Gastroesophageal sphincter (tissue), 3 donors: ENCODE results near the gene C3orf20.

ENCODE experiments used
- CTCF ChIP-seq, 4 experiments: fragments of 200-600 bp in 2 of 4; fragments of 450-650 bp in 2 of 4; sonication (generic) in 1 of 4; IDR thresholded peaks; one replicate each; pipeline ENCODE4 v1.5.1; 2017 to 2019; ENCODE audit warnings: antibody characterized with exemption in 4 of 4, mild to moderate bottlenecking in 2 of 4, moderate library complexity in 2 of 4
- POLR2AphosphoS5 ChIP-seq: sonication (generic); formaldehyde crosslinking; IDR thresholded peaks from one replicate; pipeline ENCODE4 v1.6.1; 2017; ENCODE audit warnings: antibody characterized with exemption

DNA sequence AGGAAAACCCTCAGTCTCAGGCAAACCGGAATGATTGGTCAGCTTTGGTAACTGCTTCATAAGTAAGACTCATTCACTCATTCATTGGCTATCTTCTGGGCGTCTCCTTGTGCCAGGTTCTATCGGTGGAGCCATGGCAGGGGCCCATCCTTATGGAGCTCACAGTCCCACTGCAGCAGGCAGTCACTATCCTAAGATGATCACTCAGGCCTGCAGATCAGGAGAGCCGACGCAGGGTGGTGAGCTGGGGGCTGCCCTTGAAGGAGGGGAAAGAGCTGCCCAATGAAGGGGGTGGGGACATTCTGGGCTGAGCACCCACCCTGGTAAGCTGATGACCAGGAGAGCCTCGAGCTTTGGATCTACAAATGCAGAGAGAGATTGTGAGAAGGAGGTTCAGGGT lies 123.3 kb downstream of the C3orf20 start:
- no peak for TF ChIP-seq CTCF (IDR thresholded peaks at IDR 0.05)
- no peak for TF ChIP-seq POLR2AphosphoS5
